CD4-positive, alpha-beta T cell treated with Interleukin-17A for 4 hours (primary cell): ENCODE results near the gene ZNF280B.
"Not testable (repeated sequence)": the region's sequence is repeated elsewhere in the genome, so short reads cannot be mapped to it uniquely, and the experiment has no call there.

ENCODE experiments used
- DNase-seq: peaks from one replicate; pipeline ENCODE4 v3.0.0-alpha.2; 2020; ENCODE audit warnings: mixed read lengths

The ZNF280B gene

DNA sequence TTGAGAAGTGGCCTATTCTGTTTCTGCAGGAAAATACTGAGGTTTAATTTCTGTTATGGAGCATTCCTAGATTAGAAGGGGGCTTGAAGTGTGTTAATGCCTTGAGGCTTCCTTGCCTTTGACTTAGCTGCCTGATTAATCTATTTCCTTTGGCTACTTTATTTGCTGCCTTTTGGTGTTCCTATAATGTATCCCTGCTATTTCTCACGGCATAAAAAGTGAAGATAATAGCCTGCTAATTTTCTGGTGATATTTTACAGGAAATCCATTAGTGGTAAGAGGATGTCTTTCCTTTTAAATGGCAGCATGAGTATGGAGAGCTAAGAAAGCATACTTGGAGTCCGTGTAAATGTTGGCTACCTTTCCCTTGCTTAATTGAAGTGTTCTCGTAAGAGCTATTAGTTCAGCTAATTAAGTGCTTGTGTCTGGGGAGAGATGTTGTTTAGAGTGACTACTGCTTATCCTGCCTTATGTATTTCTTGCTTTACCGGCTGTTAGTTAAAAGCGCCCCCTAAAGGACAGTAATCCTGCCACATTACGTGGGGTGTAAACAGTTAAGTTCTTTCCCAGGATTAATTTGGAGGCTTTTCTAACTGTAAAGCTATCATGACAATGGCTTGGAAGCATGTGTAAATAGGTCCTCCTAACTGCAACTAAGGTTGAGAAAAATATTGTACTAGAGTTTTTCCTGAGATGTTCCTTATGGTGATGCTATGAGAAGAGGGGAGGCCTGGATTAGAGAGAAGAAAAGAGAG, 45.6 kb downstream of the ZNF280B start:
- no peak for DNase-seq

DNA sequence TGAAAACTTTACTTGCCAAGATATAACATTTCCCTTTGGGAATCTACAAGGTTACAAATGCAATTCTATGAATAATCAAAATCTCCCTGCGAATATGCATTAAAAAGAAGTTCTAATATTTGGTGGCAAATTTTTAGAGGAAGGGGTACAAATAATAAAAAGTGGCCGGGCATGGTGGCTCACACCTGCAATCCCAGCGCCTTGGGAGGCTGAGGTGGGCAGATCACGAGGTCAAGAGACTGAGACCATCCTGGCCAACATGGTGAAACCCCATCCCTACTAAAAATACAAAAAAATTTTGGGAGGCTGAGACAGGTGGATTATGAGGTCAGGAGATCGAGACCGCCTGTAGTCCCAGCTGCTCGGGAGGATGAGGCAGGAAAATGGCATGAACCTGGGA, 47.0 kb downstream of the ZNF280B start:
- DNase-seq: no peak

GRCh38 chr22:22461111-22461510, 47.4 kb downstream of the ZNF280B start:
- DNase-seq: no peak

DNA sequence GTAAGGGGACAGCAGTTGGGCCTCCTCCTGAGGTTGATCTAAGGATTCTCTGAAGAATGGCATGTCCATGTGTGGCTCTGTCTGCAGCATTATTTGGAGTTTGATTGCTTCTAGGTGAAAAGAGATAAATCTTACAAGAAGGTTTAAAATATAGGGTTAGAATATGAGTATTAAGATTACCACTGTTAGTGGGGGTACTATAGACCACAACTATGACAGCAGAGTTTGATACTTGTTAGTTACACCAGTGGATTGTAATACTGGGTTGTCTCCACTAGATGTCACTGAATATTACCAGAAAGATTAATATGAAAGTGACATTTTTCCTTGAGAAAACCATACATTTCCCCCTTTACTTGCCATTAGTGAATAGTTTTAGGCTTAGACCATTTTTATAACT, 47.9 kb downstream of the ZNF280B start:
- no peak for DNase-seq

- DNase-seq: no peak
These were observed 48.5 kb downstream of the ZNF280B start for GRCh38 chr22:22460060-22460459.

DNA sequence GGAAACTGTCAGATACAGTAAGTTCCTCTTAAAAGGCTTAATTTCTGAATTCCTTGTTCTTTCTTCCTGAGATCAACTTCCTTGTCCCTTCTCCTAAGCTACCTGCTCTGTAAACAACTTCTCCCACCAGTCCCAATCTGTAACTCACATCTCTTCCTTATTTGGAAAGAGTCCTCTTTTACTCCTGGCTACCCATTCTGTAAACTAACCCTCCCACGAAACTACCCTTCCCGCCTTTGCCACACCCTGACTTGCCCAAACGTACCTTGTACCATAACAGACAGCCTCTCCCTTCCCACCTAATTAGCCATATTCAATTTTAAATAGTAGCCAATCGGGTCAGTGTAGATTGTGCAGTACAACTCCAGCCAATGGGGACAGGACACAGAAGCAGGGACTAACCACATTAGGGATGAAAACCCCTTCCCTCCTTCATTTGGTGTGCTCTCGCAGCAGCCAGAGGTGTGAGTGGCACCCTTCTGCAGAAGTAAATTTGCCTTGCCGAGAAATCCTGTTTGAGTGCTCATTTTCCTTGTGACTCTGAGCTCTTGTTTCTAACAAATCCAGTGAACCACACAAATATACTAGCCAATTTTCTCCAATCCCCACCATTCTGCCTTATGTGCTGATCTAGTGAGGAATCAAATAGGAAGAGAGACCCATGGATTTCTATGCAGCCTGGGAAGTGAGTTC, 49.5 kb downstream of the ZNF280B start:
- no peak for DNase-seq

DNA sequence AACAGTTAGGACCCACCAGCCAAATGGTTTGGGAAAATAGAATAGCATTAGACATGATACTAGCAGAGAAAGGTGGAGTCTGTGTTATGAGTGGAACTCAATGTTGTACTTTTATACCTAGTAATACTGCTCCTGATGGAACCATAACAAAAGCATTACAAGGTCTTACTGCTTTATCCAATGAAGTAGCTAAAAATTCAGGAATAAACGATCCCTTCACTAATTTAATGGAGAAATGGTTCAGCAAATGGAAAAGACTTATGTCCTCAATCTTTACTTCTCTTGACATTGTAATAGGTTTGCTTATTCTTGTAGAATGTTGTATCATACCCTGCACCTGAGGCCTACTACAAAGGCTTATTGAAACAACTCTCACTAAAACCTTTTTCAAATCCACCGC, 50.2 kb downstream of the ZNF280B start:
- DNase-seq: no peak

- no peak for DNase-seq
These were observed 53.5 kb downstream of the ZNF280B start for GRCh38 chr22:22454997-22455396.

DNA sequence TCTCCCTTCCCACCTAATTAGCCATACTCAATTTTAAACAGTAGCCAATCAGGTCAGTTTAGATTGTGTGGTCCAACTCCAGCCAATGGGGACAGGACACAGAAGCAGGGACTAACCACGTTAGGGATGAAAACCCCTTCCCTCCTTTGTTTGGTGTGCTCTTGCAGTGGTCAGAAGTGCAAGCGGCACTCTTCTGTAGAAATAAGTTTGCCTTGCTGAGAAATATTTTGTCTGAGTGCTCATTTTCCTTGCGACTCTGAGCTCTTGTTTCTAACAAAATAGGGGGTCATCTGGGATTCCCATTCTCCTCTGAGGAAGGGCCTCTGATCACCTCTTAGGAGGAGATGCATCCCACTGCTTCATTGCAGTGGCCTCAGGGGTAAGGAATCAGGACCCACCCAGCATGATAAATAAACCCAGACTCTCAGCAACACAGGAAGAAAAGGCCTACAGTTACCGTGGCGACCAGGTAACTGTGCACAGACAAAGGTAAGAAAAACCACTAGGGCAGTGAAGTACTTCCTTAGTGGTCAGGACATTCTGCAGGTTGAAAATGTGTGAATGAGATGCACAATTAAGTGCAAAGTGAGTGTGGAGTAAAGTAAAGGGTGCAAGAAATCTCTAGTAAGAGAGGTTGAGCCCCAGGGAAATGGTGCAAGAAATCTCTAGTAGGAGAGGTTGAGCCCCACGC, 55.4 kb downstream of the ZNF280B start:
- DNase-seq: no peak

GRCh38 chr22:22452211-22452610, 56.3 kb downstream of the ZNF280B start:
- no peak for DNase-seq

DNA sequence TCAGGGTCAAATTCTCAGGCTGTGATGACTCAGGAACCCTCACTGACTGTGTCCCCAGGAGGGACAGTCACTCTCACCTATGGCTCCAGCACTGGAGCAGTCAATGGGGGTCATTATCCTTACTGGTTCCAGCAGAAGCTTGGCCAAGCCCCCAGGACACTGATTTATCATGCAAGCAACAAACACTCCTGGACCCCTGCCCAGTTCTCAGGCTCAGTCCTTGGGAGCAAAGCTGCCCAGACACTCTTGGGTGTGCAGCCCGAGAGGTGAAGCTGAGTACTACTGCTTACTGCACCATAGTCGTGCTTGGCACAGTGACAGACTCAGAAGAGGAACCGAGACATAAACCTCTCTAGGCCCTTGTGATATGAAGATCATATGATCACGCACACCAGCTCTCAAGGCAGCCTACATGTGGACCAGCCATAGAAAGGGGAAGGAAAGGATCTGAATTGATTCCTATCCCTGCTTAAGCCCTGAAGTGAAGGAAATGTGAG, 58.2 kb downstream of the ZNF280B start:
- DNase-seq: no peak

- no peak for DNase-seq
These were observed 58.7 kb downstream of the ZNF280B start for GRCh38 chr22:22449819-22450218.

DNA sequence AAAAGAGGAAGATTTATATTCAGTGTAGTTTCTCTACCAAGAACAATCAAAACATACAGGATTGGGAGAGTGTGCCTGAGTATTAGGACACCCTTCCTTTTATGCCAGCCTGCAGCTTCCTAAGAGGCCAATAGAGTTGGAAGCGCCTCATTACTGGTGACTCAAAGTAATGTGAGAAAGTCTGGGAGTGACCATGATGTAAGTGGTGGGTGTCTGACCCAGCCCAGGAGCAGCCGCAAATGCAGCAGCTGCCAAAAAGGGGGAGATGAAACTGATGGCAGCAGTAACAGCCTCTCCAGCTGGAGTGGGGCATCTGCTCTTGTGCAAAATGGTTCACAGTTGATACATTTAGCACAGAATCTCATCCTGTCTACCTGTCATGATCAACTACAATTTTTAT, 62.0 kb downstream of the ZNF280B start:
- DNase-seq: no peak

DNA sequence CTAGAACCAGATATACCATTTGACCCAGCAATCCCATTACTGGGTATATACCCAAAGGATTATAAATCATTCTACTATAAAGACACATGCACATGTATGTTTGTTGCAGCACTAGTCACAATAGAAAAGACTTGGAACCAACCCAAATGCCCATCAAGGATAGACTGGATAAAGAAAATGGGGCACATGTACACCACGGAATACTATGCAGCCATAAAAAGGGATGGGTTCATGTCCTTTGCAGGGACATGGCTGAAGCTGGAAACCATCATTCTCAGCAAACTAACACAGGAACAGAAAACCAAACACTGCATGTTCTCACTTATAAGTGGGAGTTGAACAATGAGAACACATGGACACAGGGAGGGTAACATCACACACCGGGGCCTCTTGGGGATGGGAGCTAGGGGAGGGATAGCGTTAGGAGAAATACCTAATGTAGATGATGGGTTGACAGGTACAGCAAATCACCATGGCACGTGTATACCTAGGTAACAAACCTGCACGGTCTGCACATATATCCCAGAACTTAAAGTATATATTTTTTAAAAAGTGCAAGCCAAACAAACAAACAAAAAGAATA, 64.4 kb downstream of the ZNF280B start:
- DNase-seq: not testable (repeated sequence)

GRCh38 chr22:22442928-22443709, 65.4 kb downstream of the ZNF280B start:
- DNase-seq: no peak

DNA sequence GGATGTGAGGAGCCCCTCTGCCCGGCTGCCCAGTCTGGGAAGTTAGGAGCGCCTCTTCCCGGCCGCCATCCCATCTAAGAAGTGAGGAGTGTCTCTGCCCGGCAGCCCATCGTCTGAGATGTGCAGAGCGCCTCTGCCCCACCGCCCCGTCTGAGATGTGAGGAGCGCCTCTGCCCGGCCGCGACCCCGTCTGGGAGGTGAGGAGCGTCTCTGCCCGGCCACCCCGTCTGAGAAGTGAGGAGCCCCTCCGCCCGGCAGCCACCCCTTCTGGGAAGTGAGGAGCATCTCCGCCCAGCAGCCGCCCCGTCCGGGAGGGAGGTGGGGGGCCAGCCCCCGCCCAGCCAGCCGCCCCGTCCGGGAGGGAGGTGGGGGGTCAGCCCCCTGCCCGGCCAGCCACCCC, 66.9 kb downstream of the ZNF280B start:
- not testable (repeated sequence) for DNase-seq

GRCh38 chr22:22440188-22440587, 68.4 kb downstream of the ZNF280B start:
- DNase-seq: no peak
